Measurements from ENCODE around the gene FIZ1.
"Not testable (repeated sequence)": the region's sequence is repeated elsewhere in the genome, so short reads cannot be mapped to it uniquely, and the experiment has no call there.

Gene FIZ1

DNA sequence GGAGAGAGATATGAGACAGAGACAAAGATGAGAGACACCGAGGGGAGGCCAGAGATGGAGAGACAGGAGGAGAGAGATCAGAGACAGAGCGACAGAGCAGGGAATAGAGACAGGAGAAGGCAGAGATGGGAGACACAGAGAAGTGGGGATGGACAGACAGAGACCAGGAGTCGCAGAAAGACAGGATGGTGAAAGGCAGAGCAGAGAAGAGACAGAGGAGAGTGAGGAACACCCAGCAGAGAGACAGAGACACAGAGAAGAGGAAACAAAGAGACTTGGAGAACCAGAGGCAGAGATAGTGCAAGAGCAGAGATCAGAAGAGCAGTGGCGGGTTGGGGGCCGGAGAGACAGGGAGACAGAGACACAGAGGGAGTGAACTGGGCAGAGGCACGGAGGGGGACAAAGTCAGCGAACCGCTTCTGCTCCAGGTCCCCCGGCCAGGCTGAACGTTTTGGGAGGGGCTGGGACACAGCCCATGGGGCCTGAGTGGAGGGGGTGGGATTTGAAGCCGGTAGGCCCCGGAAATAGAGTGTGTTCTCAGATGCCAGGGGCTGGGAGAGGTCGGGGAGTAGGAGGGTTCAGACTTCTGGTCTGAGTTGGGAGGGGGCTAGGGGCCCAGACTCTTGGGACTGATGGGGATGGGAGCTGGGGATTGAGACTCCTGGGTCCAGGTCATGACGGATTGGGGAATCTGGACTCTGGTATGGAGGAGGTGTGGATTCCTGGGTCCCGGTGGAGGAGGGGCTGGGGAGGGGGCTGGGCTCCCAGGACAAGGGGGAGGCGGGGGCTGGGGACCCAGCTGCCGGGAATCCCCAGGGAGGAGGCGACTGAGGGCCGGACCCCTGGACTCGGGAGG lies 19.3 kb downstream of the FIZ1 start:
- Mint-ChIP-seq H3K4me1 (peaks cover 19% of the 10 kb centered on the region), H3K27me3 (no peaks in the 10 kb centered on the region), H3K4me3 (peak overlapping the region; percentile 93), H3K27ac (peak overlapping the region; percentile 92), H3K9me3 (no peaks in the 10 kb centered on the region), H3K36me3 (peaks cover 12% of the 10 kb centered on the region)

GRCh38 chr19:55578761-55579747 lies 20.3 kb downstream of the FIZ1 start:
- Mint-ChIP-seq H3K4me3 (peak overlapping the region; percentile 93), H3K27ac (peak overlapping the region; percentile 92), H3K36me3 (peaks cover 12% of the 10 kb centered on the region), H3K4me1 (peaks cover 19% of the 10 kb centered on the region), H3K27me3 (no peaks in the 10 kb centered on the region), H3K9me3 (no peaks in the 10 kb centered on the region)

DNA sequence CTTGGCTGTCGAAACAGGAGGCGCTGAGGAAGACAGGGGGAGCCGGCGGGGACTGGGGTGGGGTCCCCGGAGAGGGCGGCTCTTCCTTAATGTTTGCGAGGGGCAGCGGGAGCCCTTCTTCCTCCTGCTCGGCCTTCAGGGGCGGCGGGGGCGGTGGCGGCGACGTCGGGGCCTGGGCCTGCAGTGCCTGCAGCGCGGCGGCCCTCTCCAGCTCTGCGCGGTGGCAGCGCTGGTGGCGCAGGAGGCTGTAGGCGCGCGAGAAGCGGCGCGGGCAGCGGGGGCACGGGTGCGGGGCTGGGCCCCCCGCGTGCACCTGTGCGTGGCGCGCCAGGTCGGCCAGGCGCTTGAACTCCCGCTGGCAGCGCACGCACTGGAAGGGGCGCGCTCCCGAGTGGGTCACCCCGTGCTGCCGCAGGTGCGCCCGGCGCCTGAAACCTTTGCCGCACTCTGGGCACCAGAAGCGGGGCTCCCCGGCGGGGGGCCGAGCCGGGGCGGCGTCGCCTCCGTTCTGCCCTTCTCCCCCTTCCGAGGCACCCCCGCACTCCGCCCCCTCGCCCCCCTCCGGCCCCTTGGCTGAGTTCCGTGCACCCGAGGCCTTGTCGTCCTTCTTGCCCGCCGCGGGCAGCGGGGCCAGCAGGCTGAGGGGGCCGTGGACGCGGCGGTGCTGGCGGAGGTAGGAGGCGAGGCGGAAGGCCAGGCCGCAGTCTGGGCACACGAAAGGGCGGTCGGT lies 21.1 kb downstream of the FIZ1 start:
- H3K9me3 Mint-ChIP-seq, result no peaks in the 10 kb centered on the region
- H3K36me3 Mint-ChIP-seq, result peaks cover 12% of the 10 kb centered on the region
- no peak overlapping the region for H3K4me3 Mint-ChIP-seq
- peaks cover 19% of the 10 kb centered on the region for H3K4me1 Mint-ChIP-seq
- no peak overlapping the region for H3K27ac Mint-ChIP-seq
- H3K27me3 Mint-ChIP-seq, result no peaks in the 10 kb centered on the region

- no peak overlapping the region for H3K27ac Mint-ChIP-seq
- no peaks in the 10 kb centered on the region for H3K27me3 Mint-ChIP-seq
- peaks cover 14% of the 10 kb centered on the region for H3K4me1 Mint-ChIP-seq
- H3K4me3 Mint-ChIP-seq, result peak overlapping the region; percentile 51
- H3K9me3 Mint-ChIP-seq, result no peaks in the 10 kb centered on the region
- H3K36me3 Mint-ChIP-seq, result peaks cover 12% of the 10 kb centered on the region
Observed at GRCh38 chr19:55576746-55577145, 22.6 kb downstream of the FIZ1 start.

- H3K27ac Mint-ChIP-seq, H3K27me3 Mint-ChIP-seq, H3K4me3 Mint-ChIP-seq, H3K9me3 Mint-ChIP-seq, H3K36me3 Mint-ChIP-seq, H3K4me1 Mint-ChIP-seq: not testable (repeated sequence)
Observed at GRCh38 chr19:55573929-55574328, 25.4 kb downstream of the FIZ1 start.

GRCh38 chr19:55569477-55569876 lies 29.8 kb downstream of the FIZ1 start:
- H3K27me3 Mint-ChIP-seq, H3K4me1 Mint-ChIP-seq, H3K27ac Mint-ChIP-seq, H3K36me3 Mint-ChIP-seq, H3K9me3 Mint-ChIP-seq, H3K4me3 Mint-ChIP-seq: not testable (repeated sequence)

- H3K36me3 Mint-ChIP-seq, result no peaks in the 10 kb centered on the region
- H3K27me3 Mint-ChIP-seq, result peaks cover 2% of the 10 kb centered on the region
- H3K9me3 Mint-ChIP-seq, result no peaks in the 10 kb centered on the region
- H3K27ac Mint-ChIP-seq, result no peak overlapping the region
- no peak overlapping the region for H3K4me3 Mint-ChIP-seq
- no peaks in the 10 kb centered on the region for H3K4me1 Mint-ChIP-seq
Observed at GRCh38 chr19:55567708-55568328, 31.5 kb downstream of the FIZ1 start.

DNA sequence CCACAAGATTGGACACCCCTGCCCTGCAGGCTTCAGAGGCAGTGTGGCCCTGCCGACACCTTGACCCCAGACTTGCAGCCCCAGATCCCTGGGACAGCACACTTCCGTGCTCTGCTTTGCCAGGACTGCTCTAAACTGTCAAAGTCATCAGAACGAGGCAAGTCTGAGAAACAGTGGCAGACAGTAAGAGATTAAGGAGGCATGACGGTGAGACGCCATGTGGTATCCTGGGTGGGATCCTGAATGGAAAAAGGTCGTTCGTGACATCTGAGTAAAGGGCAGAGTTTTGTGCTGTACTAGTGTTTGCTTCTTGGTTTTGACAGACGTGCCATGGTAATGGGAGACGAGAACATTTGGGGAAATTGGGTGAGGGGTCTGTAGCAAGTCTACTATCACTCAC lies 32.5 kb downstream of the FIZ1 start:
- H3K4me3 Mint-ChIP-seq, result no peak overlapping the region
- no peaks in the 10 kb centered on the region for H3K9me3 Mint-ChIP-seq
- H3K27ac Mint-ChIP-seq, result no peak overlapping the region
- peaks cover 2% of the 10 kb centered on the region for H3K27me3 Mint-ChIP-seq
- no peaks in the 10 kb centered on the region for H3K36me3 Mint-ChIP-seq
- no peaks in the 10 kb centered on the region for H3K4me1 Mint-ChIP-seq

DNA sequence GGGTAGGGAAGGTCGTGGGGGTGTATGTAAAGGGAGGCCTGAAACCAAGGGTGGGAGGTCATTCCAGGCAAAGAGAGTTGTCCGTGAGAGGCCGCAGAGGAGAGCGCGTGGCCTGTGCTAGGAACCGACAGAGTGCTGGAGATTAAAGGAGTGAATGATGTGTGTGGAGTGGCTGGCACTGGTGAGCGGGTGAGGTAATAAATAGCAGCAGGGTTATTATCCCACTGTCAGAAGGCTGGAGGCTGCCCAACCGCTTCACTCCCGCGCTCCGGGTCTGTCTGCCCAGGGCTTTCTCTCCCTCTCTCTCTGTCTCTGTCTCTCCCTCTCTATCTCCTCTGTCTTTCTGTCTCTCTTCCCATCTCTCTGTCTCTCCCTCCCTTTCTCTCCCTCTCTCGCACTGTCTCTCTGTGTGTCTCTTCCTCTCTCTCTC lies 36.0 kb downstream of the FIZ1 start:
- peaks cover 2% of the 10 kb centered on the region for H3K27me3 Mint-ChIP-seq
- H3K36me3 Mint-ChIP-seq, result no peaks in the 10 kb centered on the region
- no peaks in the 10 kb centered on the region for H3K4me1 Mint-ChIP-seq
- no peak overlapping the region for H3K4me3 Mint-ChIP-seq
- H3K9me3 Mint-ChIP-seq, result no peaks in the 10 kb centered on the region
- no peak overlapping the region for H3K27ac Mint-ChIP-seq

GRCh38 chr19:55559684-55560083 lies 39.6 kb downstream of the FIZ1 start:
- Mint-ChIP-seq H3K4me3 (no peak overlapping the region), H3K36me3 (no peaks in the 10 kb centered on the region), H3K27me3 (no peaks in the 10 kb centered on the region), H3K27ac (no peak overlapping the region), H3K4me1 (no peaks in the 10 kb centered on the region), H3K9me3 (no peaks in the 10 kb centered on the region)

- H3K9me3 Mint-ChIP-seq, result no peaks in the 10 kb centered on the region
- no peaks in the 10 kb centered on the region for H3K36me3 Mint-ChIP-seq
- no peak overlapping the region for H3K27ac Mint-ChIP-seq
- H3K27me3 Mint-ChIP-seq, result no peaks in the 10 kb centered on the region
- no peak overlapping the region for H3K4me3 Mint-ChIP-seq
- no peaks in the 10 kb centered on the region for H3K4me1 Mint-ChIP-seq
Observed at GRCh38 chr19:55554741-55555152, 44.6 kb downstream of the FIZ1 start.

GRCh38 chr19:55554302-55554701 lies 45.0 kb downstream of the FIZ1 start:
- Mint-ChIP-seq H3K27ac (no peak overlapping the region), H3K27me3 (peaks cover 3% of the 10 kb centered on the region), H3K9me3 (no peaks in the 10 kb centered on the region), H3K4me3 (no peak overlapping the region), H3K4me1 (no peaks in the 10 kb centered on the region), H3K36me3 (no peaks in the 10 kb centered on the region)

DNA sequence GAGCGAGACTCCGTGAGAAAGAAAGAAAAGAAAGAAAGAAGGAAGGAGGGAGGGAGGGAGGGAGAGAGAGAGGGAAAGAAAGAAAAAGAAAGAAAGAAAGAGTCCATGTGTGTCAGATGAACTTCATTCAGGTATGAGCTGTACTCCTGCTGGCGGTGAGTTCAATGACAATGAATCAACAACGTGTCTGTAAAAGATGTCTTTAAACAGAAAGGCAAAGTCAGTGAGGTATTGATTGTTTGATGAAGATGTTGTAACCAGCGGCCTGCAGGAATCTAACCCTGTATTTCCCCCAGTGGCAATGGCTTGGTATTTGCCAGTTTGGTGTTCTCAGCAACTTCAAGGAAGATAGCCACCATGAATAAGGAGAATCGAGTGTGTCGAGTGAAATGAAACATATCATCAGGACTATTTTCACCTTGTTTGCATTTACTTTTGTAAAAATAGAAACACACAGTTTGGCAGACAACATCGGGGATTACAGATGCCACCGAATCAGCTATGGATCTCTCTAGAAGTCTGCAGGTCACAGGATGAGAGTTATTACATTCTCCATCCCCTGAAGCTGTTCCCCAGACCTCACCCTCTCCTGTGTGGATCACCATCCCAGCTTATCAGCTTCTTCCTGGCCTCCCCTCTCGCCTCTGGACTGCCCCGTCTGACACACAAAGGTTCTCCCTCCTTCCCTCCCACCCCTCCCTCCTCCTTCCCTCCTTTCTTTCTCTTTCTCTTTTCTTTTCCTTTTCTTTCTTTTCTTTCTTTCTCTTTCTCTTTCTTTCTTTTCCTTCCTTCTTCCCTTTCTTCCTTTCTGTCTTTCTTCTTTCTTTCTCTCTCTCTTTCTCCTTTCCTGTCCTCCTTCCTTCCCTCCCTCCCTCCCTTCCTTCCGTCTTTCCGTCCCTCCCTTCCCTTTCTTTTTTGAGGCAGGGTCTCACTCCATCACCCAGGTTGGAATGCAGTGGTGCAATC lies 45.8 kb downstream of the FIZ1 start:
- H3K4me3 Mint-ChIP-seq, result no peak overlapping the region
- H3K27me3 Mint-ChIP-seq, result peaks cover 3% of the 10 kb centered on the region
- H3K36me3 Mint-ChIP-seq, result no peaks in the 10 kb centered on the region
- H3K4me1 Mint-ChIP-seq, result no peaks in the 10 kb centered on the region
- H3K27ac Mint-ChIP-seq, result no peak overlapping the region
- H3K9me3 Mint-ChIP-seq, result no peaks in the 10 kb centered on the region

DNA sequence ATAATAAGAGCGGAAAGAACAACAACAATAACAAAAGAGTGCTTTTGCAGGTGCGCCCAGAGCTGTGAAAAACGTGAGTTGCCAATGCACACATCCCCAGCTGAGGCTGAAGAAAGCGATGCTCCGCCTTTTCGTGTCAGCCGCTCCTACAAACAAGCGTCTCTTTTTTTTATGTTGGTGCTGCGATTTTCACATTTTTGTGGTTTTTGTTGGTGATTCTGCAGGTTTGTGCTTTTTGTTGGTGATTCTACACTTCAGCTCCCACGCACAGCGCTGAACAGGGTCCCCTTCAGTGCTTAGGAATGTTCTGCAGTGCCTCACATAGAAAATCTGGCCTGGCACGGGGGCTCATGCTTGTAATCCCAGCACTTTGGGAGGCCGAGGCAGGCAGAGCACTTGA lies 46.7 kb downstream of the FIZ1 start:
- Mint-ChIP-seq H3K4me3 (no peak overlapping the region), H3K4me1 (no peaks in the 10 kb centered on the region), H3K27ac (no peak overlapping the region), H3K27me3 (peaks cover 3% of the 10 kb centered on the region), H3K9me3 (no peaks in the 10 kb centered on the region), H3K36me3 (no peaks in the 10 kb centered on the region)
